DMS53 treated with DMSO at 0.1 percent for 48 hours (cell line): ENCODE measurements around the gene KIAA1217.
A peak's percentile ranks its signal among the peaks of the same experiment; 100 is the strongest.

Source experiments
- DNase-seq: peaks from one replicate; lab custom pipeline; 2025; ENCODE audit not compliant: unreplicated experiment; lab: John Stamatoyannopoulos, UW

The KIAA1217 gene

DNA sequence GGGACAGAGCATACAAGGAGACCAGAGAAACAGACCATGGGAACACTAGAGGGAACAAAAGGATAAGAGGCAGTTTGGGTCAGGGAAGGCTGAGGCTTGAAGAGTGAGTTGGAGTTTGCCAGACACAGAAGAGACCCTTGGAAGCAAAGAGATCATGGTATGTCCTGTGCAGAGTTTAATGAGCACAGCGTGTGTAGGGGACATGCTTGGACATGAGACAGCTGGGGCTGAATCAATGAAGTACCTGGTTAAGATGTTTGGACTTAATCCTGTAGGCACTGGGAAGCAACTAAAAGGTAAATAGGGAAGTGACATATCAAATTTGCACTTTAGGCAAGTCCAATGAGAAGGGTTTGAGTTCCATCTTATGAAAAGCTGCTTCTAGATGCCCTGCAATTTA is 79.6 kb downstream of the KIAA1217 start:
- DNase-seq = peak; percentile 8

DNA sequence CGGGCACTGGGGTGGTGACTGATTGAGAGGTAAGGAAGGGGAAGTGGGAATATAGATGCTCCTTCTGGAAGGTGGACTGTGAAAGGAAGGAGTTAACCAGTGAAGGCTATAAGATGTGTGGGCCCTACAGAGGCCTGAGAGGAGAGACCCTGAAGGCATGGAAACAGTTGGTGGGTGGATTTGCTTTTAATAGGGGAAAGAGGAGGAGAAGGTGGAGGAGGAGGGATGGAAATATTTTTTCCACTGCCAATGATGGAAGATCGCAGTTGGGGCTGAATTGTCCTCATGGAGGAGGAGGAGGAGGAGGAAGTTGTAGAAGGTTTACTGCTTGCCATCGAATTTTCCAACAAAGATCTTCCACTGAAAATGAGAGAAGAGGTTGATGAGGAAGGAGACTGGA is 80.3 kb downstream of the KIAA1217 start:
- no peak for DNase-seq

DNA sequence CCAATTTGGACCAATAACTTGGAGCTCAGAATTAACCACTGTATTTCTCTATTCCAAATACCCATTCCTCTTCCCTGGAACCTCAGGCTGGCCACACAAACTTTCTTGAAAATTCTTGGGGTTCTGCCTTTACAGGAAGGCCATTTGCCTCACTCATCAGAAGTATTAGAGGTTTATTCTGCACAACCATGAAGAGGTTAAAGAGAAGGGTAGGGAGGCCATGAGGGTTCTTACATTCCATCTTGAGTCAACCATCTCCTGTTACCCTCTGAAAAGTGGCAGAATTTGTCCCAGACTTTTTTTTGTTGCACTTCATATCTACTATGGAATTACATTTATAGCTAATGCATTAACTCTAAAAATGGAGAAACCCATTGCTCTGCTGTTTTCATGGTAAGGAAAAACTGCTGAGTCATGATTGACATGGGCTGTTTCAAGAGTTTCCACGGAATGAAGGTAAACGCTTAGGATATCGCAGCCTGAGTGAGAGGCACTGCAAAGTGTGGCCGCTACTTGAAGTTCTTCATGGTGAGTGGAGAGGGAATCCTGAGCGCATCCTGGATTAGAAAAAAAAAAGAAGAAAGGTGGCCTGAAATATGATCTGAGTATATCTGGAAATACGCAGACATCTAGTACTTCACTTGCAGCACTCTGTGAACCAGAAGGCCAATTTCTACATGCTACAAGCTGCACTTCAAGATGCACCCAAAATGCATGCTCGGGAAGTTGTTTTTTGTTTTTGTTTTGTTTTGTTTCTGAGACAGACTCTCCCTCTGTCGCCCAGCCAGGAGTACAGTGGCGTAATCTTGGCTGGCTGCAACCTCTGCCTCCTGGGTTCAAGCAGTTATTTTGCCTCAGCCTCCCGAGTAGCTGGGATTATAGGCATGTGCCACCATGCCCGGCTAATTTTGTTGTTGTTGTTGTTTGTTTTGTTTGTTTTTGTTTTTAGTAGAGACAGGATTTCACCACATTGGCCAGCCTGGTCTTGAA is 83.7 kb downstream of the KIAA1217 start:
- DNase-seq = peak; percentile 50

DNA sequence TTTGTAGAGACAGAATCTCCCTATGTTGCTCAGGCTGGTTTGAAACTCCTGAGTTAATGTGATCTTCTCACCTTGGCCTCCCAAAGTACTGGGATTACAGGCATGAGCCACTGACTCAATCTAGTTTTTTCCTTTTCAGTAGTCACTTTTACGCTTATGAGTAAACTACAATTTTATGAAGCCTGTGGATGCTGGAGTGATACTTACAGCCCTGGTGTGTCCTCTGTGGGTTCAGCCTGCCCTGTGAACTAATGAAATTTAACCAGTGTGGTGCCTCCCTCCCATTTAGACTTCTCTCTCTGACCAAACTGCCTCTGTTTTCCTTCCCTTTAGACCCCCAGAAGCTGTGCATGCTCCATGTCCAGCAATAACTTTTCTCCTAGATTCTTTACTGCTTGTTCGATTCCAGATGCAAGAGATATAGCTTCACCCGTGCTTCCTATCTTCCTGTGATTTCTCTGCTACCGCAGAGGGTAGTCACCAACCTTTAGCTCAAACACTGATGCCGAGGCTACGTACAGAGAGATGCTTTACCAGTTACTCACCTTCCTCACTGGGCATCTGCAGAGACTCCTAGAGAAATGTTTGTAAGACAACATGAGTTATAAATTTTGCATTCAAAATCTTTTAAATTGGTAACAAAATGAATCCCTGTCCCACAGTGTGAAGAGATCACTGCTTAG is 90.8 kb downstream of the KIAA1217 start:
- DNase-seq = no peak

DNA sequence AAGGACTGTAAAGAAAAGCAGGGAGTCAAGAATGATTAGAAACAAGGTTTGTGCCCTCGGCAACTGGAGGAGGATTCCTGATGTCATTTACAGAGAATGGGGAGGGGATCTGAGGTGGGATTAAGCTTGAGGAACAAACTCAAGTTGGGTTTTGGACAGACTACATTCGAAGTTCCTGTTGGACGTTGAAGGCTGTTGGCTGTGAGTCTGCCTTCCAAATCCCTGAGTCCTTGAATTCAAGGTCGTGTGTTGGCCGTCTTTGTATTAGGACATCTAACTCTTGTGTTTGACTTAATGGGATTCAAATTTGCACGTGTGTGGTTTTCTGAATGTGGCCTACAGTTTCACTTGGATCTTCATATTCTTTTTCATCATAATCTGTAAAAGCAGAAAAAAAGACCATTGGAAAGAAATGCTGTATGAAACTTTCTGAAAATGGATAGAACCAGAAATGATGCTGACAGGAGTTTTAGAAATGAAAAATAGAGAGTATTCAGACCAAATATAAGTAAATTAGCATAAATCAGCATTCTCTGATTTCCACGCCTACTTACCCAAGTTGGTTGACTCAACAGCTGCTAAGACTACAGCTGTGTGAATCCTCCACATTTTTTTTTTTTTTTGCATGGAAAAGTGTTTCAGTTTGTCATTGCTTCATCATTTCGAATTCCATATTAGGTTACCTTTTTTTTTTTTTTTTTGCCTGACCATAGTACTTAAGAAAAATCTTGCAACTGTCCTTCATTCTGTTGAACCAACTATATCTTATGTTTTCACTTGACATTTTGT is 94.8 kb downstream of the KIAA1217 start:
- no peak for DNase-seq

DNA sequence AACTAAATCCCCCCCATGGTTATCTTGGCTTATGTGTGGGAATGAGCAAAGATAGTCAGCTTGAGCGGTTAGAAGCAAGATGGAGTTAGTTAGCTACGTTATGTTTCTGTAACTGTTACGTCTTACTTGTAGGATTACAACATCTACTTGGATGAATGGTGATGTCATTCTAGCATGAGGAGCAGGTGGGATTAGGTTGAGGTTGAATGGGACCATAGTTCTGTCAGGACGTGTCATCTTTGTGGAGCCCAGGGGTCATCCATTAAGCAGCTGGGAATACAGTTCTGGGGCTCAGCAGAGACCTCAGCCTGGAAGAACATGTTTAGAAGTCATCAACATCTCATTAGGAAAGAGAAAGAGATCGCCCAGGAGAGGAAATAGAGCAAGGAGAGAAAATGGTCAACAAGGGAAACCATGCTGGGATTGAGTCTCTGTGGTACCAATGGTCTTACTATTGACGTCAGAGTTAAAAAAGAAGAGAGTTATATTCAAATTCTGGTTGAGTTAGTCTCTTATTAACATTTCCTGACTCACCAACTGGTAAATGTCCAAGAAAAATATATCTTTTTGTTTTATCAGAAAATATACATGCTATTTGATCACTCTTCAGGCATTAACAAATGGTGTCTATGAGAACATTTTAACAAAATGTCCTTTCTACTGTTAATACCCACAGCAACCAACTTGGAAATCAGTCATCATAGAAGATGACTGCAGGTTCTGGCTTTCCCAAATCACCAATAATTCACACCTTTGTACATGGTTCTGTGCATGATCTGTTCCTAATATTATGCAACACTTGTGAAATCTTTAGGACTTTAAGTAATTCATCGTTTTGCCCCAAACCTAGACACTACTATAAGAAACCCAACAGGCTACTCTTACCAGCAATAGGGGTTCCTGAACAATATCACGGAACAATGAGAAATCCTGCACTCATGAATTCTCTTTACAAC is 96.9 kb downstream of the KIAA1217 start:
- no peak for DNase-seq

DNA sequence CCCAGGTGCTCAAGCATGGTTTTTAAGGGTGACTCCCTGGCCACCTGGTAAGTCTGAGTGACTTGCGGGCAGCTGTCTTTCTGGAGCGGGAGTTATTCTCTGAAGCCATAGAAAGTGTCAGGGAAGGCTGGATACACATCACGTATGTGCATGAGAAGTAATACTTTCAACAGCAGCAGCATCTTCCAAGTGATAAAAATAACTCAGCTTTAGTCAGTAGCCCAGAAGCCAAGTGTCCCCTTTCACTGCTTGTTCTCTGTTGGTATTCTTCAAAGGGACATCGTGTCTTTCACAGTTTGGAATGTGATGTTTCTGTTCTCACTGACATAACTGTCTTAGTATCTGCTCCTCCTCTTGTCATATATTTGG is 97.6 kb downstream of the KIAA1217 start:
- no peak for DNase-seq

DNA sequence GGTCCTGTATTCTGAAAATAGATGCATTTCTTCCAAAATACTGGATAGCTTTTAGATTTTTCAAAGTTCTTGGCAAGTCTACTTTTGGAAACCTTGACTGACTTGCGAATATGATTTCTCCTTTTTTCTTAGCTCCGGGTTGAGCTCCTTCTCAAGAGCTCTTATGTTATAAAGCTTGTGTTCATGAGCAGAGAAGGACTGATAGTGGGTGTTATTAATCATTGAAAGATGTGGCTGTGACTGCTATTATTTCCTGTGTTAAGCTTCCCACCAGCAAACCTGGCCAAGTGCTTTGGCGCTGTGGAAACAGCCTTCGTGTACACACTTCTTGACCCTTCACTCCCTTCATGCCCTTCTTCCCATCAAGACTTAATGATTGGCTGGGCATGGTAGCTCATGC is 98.2 kb downstream of the KIAA1217 start:
- DNase-seq = no peak

DNA sequence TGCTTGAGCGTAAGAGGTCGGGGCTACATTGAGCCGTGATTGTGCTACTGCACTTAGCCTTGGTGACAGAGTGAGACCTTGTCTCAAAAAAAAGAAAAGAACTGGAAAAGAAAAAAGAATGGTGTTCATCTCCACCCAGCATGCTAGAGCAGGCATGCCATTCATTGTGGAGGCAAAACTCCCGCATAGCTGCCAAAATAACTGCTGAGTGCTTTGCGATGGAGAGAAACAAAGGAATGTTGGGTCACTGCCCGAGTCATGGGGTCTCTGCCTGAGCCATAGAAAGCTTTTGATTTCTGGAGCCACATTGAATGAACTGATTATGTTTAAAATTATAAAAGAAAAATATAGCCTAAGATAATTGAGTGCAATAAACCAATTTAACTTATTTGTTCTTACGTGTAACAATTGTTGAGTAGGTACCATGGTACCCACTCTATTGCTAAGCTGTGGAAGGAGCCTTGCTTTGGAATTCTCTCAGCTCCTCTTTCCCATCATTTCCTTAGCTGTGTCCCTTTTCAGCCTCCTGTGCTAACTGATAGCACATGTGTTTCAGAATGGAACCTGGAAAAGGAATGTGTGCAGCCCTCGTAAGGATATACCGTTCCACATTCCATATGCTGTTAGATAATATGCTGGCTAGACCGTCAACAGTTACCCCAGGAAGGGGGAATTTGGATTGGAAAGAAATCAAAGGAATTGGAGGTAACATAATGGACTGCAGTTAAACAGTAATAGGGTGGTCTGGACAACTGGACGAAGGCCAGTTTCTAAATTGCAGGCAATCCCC is 99.0 kb downstream of the KIAA1217 start:
- DNase-seq = no peak

DNA sequence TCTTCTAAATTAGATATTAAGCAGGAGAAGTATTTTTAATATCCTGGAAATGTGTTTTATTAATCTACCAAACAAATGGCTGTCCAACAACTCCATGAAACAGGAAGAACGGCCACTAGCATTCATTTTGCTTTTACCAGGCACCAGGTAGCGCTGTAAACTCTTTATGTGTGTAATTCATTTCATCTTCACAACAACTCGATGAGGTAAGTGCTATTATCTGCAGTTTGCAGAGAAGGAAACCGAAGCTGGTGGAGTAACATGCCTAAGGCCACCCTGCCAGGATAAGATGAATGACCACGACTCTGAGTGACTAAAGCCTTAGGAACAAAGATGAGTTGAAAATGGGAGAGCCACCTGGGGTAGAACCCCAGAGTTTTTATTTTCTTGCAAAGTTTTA is 101.2 kb downstream of the KIAA1217 start:
- no peak for DNase-seq

DNA sequence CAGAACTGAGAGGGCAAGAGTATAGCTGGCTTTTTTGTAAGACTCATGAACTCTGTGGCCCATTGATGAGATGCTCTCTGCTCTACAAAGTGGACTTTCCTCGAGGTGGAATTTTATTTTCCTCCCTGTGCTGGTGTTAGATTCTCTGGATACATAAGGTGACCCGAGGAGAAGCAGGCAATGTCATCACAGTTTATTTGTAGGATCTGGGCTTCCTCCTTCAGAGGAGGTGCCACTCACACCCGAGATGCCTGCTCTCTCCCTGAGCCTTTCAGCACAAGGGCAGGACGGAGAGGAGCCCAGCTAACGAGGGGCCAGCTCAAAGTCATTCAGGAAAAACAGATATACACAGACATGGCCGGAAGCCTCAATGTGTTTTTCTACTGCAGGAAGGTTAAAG is 103.0 kb downstream of the KIAA1217 start:
- no peak for DNase-seq

DNA sequence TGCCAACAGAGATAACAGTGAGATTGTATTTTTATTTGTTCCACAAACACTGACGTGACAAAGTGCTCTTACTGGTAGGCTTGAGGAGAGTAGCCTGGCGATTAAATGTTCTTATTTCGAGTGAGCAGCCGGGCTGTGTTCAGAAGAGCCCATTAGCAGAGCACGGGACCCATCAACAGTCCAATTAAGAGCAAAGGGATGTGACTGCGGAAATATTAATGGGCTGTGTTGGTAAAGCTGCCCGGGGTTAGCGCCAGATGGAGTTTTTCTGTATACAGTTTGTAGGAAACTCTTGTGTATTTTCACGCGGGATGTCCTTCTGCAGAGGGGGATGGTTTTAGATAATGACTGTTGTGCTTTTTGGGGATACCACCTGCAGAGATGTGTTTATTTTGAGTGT is 104.3 kb downstream of the KIAA1217 start:
- no peak for DNase-seq

DNA sequence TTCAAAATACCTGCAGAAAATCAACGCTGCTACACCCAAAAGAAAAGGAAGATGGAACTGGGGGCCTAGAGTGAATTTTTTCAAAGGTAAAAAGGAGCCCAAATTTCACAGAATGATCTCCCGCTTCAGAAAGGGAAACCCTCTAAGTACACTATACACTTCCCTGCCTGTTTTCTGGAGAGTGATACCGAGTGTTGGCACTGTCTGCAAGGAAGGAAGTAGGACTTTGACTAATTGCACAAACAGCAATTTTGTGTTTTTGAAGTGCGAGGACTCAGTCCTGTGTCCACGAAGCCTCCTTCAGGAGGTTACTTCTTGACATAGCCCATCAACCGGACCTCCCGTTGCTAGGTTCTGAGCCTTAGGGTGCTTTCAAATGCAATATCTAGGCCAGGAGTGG is 106.3 kb downstream of the KIAA1217 start:
- no peak for DNase-seq

DNA sequence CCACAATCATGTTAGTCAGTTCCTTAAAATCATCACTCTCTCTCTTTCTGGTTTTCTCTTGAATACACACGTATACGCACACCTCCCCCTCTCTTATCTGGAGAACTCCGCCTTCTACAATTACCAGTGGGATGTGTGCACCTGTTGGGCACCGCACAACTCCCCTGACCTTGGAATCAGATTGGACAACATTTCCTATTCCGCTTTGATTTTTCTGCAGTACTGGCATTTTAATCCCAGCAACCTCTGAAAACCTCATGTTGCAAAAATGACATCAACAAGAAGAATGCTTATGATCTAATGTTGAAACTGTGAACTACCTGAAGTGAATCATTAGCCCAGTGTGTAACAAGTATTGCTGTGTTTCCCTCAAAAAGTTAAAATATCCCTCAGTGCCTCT is 109.6 kb downstream of the KIAA1217 start:
- no peak for DNase-seq

DNA sequence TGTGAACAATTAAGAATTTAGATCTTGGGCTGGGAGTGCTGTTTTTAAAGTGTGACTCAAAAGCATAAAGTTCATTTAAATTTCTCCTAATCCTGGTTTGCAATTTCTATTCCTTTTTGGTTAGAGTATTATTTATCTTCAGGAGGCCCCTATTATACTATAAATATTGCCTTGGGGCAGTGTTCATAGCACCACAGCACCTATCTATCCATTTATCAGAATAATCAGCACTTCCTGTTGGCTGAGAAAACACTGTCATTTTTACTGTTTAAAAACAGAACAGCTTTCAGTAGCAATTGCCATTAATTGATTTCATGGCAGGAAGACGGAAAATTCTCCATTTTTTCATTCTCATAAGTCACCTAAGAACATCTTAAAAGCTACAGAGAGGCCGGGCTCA is 111.4 kb downstream of the KIAA1217 start:
- DNase-seq = no peak

DNA sequence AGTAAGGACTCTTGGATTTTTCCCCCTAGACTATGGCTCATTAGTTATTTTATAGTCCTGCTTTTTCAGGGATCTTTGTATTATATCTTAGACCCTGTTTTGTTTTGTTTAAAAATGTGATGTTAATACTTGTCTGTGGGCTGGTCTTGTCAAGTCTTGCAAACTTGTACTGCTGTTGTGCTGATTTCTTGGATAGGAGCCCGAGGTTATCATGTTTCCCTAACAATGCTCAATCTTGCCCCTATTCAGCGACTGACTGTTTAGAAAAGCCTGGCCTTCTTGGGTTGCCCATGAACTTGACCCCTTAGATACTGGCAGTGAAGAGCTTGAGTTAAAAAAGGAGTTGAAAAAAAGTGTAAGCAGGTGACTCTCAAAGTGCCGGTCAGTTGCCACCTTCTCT is 115.7 kb downstream of the KIAA1217 start:
- no peak for DNase-seq

DNA sequence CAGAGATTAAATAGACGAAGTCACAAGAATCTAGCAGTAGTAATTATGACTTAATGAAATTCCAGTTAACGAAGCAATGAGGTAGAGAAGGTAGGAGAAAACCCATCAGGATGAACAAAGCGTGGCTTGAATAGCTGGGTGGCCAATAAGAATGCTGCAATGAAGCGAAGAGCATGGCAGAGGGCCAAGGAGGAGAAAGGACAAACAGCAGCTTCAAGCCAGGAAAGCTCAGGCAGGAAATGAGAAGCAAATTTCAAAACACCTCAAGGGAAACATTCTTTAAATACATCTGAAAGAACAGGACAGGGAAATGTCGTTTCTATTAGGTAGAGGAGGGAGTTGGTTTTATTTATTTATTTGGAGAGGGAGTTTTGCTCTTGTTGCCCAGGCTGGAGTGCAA is 122.5 kb downstream of the KIAA1217 start:
- no peak for DNase-seq

DNA sequence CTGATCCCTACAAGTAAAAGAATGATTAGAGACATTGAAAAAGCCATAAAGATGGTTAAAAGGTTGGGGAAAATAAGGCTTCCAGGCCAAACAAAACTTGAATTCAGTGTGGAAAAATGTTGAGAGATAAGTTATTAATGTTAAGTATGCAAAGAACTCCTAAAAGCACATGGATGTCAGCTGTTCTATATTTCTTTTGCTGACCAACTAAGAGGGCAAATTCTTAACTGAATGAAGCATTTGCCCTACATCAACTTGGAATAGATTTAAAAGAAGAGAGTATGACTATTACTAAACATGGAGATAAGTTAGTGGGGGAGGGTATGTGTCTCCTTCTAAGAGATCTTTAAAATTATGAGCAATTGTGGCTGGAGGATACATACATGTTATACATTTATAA is 124.8 kb downstream of the KIAA1217 start:
- DNase-seq = no peak

DNA sequence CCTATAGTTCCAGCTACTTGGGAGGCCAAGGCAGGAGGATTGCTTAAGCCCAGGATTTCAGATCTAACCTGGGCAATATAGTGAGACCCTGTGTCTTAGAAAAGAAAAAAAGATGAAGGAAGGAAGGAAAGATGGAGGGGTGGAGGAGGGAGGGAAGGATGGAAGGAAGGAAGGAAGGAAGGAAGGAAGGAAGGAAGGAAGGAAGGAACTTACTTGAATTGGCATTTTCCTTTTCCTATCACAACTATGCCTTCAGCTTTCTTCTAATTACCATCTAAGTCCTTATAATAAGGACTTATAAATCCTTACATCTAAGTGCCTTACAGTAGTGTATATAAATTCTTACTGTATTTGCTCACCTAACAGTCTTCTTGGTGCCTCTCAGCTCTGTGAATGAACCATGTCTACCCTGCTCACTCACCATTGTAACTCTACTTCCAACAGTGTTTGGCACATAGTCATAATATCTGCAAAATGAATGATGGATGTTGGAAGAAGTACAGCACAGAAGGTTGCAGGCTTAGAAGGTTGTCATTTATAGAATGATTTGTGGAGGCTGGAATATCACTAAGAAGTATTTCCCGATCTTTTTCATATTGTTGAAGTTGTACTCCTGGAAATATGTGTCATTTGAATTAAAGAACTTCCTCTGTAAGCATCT is 125.5 kb downstream of the KIAA1217 start:
- DNase-seq = no peak
